Measurements from ENCODE around the gene ZNF70. TPM values are rescaled to one million over a fixed set of nuclear protein-coding genes. Genes with fewer than 3 reads are reported as not detected.

The ZNF70 gene
- polyA plus RNA-seq, 1 of the 3 experiments (the other 2 are of a cell fraction), result 0.77 TPM

DNA sequence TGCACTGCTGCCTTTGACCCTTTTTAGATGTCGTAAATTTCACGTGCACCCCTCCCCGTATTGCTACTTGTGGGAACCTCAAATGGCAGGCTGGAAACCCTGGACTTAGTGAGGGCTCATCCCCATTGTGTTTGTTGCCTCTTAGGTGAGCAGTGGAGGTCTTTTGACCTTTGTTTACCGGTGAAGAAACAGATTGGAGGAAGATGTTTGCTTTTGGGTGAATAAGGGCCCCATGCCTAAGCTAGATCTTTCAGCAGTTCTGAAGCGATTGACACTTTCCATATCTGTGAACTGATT is 36.6 kb upstream of the ZNF70 start:
- H3K4me3 ChIP-seq (ENCODE audit: low read depth in 2 of 2, low read length in 1 of 2), result peak overlapping the region; percentile 84 to 92
- H3K4me2 ChIP-seq, result peak overlapping the region; percentile 96
- H3K27me3 ChIP-seq (ENCODE audit: insufficient read depth), result no peaks in the 10 kb centered on the region
- H3K27ac ChIP-seq (ENCODE audit: low read depth in 2 of 2, low read length in 1 of 2), result peak overlapping the region; percentile 70 to 98; a peak in 3 of 4 replicates
- peaks cover 4% of the 10 kb centered on the region for H3F3A ChIP-seq (replicated peaks; ENCODE audit: insufficient read depth)
- H4K20me1 ChIP-seq (ENCODE audit: insufficient read depth), result peaks cover 52% of the 10 kb centered on the region
- WGBS (ENCODE audit: low lambda C conversion rate), result 0% methylated on average over 5 of the region's 5 CpGs
- peak overlapping the region; percentile 34; the same call in 1 of the 2 replicates for H2AFZ ChIP-seq (ENCODE audit: low read depth)
- CTCF ChIA-PET, result interaction anchor here (0.7 to 5.3 kb wide), 4 partner anchors 9 to 62 kb away, joined by 3 to 36 read pairs (median 7); partner anchors contain the start of gene CHCHD10
- TF ChIP-seq NFIC (IDR thresholded peaks at IDR 0.05; ENCODE audit: borderline replicate concordance) (no peak), EP300 (IDR thresholded peaks at IDR 0.05; ENCODE audit: borderline replicate concordance in 1 of 2, low read depth in 1 of 2, low read length in 1 of 2) (no peak), TAF1 (IDR thresholded peaks at IDR 0.05; ENCODE audit: borderline replicate concordance, low read depth, low read length) (peak; percentile 7; the same call in 1 of the 2 replicates)
- peak overlapping the region; percentile 99 for H3K9ac ChIP-seq
- H3K9me3 ChIP-seq, result no peaks in the 10 kb centered on the region
- H3K4me1 ChIP-seq (ENCODE audit: control insufficient read depth in 1 of 2, insufficient read depth in 2 of 2, low read depth in 1 of 2, low read length in 1 of 2), result peaks cover 0 to 48% of the 10 kb centered on the region in 2 experiments; a peak in 2 of 4 replicates
- no peak for DNase-seq
- POLR2A ChIA-PET, result no interaction called here
- H3K79me2 ChIP-seq (ENCODE audit: insufficient read depth), result peaks cover 53% of the 10 kb centered on the region
- no peaks in the 10 kb centered on the region for H3K9me2 ChIP-seq
- peaks cover 0 to 6% of the 10 kb centered on the region in 2 experiments for H3K36me3 ChIP-seq (replicated peaks in 1 of 2; ENCODE audit: control insufficient read depth in 1 of 2, insufficient read depth in 2 of 2, low read length in 1 of 2)

DNA sequence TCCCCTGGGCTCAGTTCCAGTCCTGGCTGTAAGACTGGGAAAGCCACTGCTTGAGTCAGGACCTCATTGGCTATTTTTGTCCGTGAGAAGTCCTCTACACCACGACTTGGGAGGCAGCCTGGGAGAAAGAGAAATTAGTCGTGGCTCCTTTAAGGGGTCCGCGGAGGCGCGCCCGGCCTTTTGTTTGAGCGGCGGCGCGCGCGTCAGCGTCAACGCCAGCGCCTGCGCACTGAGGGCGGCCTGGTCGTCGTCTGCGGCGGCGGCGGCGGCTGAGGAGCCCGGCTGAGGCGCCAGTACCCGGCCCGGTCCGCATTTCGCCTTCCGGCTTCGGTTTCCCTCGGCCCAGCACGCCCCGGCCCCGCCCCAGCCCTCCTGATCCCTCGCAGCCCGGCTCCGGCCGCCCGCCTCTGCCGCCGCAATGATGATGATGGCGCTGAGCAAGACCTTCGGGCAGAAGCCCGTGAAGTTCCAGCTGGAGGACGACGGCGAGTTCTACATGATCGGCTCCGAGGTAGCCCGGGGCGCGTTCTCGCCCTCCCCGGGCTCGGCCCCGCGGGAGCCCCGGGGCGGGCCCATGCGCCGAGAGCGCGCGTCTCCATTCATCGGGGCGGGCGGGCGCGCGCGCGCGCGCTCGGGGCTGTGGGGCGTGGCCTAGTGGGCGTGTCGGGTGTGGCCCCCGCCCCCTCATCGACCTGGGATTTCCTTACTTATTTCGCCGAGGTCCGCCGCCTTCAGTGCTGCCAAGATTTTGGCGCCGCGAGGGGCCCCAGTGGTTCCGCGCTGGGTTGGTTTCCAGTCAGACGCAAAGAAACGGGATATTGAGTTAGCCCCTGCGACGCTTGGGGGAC is 36.1 kb upstream of the ZNF70 start, which contains the start of gene SMARCB1:
Gene SMARCB1, plus strand, starts transcription at position 215 of the 848 bp plus-strand sequence. Its CDS starts 204 bp downstream, at position 419.
- peaks cover 47% of the 10 kb centered on the region for H3K79me2 ChIP-seq (ENCODE audit: insufficient read depth)
- WGBS (ENCODE audit: low lambda C conversion rate), result 1% methylated on average over 26 of the region's 97 CpGs

More for the DNA sequence above, 36.1 kb upstream of the ZNF70 start, which contains the start of gene SMARCB1:
- Histone ChIP-seq H3K36me3 (replicated peaks in 1 of 2; ENCODE audit: control insufficient read depth in 1 of 2, insufficient read depth in 2 of 2, low read length in 1 of 2) (peaks cover 0 to under 1% of the 10 kb centered on the region in 2 experiments), H3K27ac (ENCODE audit: low read depth in 2 of 2, low read length in 1 of 2) (peak within 1 kb of the TSS; percentile 97 to 98), H3K9me2 (no peaks in the 10 kb centered on the region), H3K9me3 (no peaks in the 10 kb centered on the region), H3K4me1 (ENCODE audit: control insufficient read depth in 1 of 2, insufficient read depth in 2 of 2, low read depth in 1 of 2, low read length in 1 of 2) (peaks cover 0 to 43% of the 10 kb centered on the region in 2 experiments; a peak in 2 of 4 replicates), H3F3A (replicated peaks; ENCODE audit: insufficient read depth) (peaks cover 4% of the 10 kb centered on the region), H3K4me3 (ENCODE audit: low read depth in 2 of 2, low read length in 1 of 2) (peak within 1 kb of the TSS; percentile 84 to 92), H3K9ac (peak within 1 kb of the TSS; percentile 99), H4K20me1 (ENCODE audit: insufficient read depth) (peaks cover 46% of the 10 kb centered on the region), H3K27me3 (ENCODE audit: insufficient read depth) (no peaks in the 10 kb centered on the region), H3K4me2 (peak within 1 kb of the TSS; percentile 96), H2AFZ (ENCODE audit: low read depth) (peak within 1 kb of the TSS; percentile 34; the same call in 1 of the 2 replicates)
- TF ChIP-seq EZH2phosphoT487 (IDR thresholded peaks at IDR 0.05; ENCODE audit: borderline replicate concordance, low read depth) (no peak), TAF1 (IDR thresholded peaks at IDR 0.05; ENCODE audit: borderline replicate concordance, low read depth, low read length) (peak; percentile 23; the same call in 1 of the 2 replicates), NRF1 (IDR thresholded peaks at IDR 0.05; ENCODE audit: low read depth, low read length) (peak; percentile 89), RFX5 (IDR thresholded peaks at IDR 0.05; ENCODE audit: low read length) (no peak), EP300 (IDR thresholded peaks at IDR 0.05; ENCODE audit: borderline replicate concordance in 1 of 2, low read depth in 1 of 2, low read length in 1 of 2) (no peak; a peak in 1 of 4 replicates), ELF1 (IDR thresholded peaks at IDR 0.05) (no peak), MXI1 (IDR thresholded peaks at IDR 0.05; ENCODE audit: low read depth, low read length) (peak; percentile 65; the same call in 1 of the 2 replicates), TCF12 (IDR thresholded peaks at IDR 0.05) (no peak), NFIC (IDR thresholded peaks at IDR 0.05; ENCODE audit: borderline replicate concordance) (no peak; the same call in 1 of the 2 replicates), MEF2A (IDR thresholded peaks at IDR 0.05; ENCODE audit: borderline replicate concordance, low read depth) (no peak), RCOR1 (IDR thresholded peaks at IDR 0.05; ENCODE audit: low read length) (no peak), POLR2AphosphoS5 (IDR thresholded peaks at IDR 0.05; ENCODE audit: low read depth, low read length) (peak; percentile 52; the same call in 1 of the 2 replicates), RXRA (IDR thresholded peaks at IDR 0.05; ENCODE audit: borderline replicate concordance, low read depth) (no peak), FOSL2 (IDR thresholded peaks at IDR 0.05; ENCODE audit: borderline replicate concordance, low read depth) (no peak)
- TF ChIP-seq, protein P1, sequence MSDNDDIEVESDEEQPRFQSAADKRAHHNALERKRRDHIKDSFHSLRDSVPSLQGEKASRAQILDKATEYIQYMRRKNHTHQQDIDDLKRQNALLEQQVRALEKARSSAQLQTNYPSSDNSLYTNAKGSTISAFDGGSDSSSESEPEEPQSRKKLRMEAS (IDR thresholded peaks at IDR 0.05; ENCODE audit: low read depth), result peak; percentile 52; the same call in 1 of the 2 replicates
- TF ChIP-seq, protein P2, sequence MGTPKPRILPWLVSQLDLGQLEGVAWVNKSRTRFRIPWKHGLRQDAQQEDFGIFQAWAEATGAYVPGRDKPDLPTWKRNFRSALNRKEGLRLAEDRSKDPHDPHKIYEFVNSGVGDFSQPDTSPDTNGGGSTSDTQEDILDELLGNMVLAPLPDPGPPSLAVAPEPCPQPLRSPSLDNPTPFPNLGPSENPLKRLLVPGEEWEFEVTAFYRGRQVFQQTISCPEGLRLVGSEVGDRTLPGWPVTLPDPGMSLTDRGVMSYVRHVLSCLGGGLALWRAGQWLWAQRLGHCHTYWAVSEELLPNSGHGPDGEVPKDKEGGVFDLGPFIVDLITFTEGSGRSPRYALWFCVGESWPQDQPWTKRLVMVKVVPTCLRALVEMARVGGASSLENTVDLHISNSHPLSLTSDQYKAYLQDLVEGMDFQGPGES (IDR thresholded peaks at IDR 0.05; ENCODE audit: low read depth, low read length), result no peak
- TF ChIP-seq, protein P3, sequence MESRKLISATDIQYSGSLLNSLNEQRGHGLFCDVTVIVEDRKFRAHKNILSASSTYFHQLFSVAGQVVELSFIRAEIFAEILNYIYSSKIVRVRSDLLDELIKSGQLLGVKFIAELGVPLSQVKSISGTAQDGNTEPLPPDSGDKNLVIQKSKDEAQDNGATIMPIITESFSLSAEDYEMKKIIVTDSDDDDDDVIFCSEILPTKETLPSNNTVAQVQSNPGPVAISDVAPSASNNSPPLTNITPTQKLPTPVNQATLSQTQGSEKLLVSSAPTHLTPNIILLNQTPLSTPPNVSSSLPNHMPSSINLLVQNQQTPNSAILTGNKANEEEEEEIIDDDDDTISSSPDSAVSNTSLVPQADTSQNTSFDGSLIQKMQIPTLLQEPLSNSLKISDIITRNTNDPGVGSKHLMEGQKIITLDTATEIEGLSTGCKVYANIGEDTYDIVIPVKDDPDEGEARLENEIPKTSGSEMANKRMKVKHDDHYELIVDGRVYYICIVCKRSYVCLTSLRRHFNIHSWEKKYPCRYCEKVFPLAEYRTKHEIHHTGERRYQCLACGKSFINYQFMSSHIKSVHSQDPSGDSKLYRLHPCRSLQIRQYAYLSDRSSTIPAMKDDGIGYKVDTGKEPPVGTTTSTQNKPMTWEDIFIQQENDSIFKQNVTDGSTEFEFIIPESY (IDR thresholded peaks at IDR 0.05; ENCODE audit: borderline replicate concordance, low read depth), result no peak
- ChIA-PET CTCF (interaction anchor here (0.9 to 5.3 kb wide), 4 partner anchors 9 to 619 kb away, joined by 3 to 36 read pairs (median 3); no protein-coding TSS in a partner anchor), POLR2A (interaction anchor here (1.0 to 1.3 kb wide), 2 partner anchors 12 to 63 kb away, joined by 3 to 4 read pairs; no protein-coding TSS in a partner anchor)
- peak; percentile 98 for DNase-seq
